ENCODE results near the gene ANO7. TPM values are rescaled to one million over a fixed set of nuclear protein-coding genes. Genes with fewer than 3 reads are reported as not detected.
A peak's percentile ranks its signal among the peaks of the same experiment; 100 is the strongest.

The ANO7 gene
- total RNA-seq, 1 experiment from 2014 or later, result 7.7 TPM

- Mint-ChIP-seq H3K27ac (ENCODE audit: unreplicated experiment) (no peak overlapping the region), H3K9me3 (ENCODE audit: low read depth, unreplicated experiment) (no peaks in the 10 kb centered on the region), H3K27me3 (ENCODE audit: unreplicated experiment) (no peaks in the 10 kb centered on the region), H3K4me3 (ENCODE audit: low read depth, unreplicated experiment) (no peak overlapping the region), H3K4me1 (ENCODE audit: low read depth, unreplicated experiment) (no peaks in the 10 kb centered on the region), H3K36me3 (ENCODE audit: insufficient read depth, unreplicated experiment) (peaks cover 82% of the 10 kb centered on the region)
- CTCF ChIA-PET, result no interaction called here
- intact Hi-C loops (cut with micrococcal nuclease; ENCODE audit: unreplicated experiment), result no loop called here
- no peak for DNase-seq
- TF ChIP-seq, protein P1, sequence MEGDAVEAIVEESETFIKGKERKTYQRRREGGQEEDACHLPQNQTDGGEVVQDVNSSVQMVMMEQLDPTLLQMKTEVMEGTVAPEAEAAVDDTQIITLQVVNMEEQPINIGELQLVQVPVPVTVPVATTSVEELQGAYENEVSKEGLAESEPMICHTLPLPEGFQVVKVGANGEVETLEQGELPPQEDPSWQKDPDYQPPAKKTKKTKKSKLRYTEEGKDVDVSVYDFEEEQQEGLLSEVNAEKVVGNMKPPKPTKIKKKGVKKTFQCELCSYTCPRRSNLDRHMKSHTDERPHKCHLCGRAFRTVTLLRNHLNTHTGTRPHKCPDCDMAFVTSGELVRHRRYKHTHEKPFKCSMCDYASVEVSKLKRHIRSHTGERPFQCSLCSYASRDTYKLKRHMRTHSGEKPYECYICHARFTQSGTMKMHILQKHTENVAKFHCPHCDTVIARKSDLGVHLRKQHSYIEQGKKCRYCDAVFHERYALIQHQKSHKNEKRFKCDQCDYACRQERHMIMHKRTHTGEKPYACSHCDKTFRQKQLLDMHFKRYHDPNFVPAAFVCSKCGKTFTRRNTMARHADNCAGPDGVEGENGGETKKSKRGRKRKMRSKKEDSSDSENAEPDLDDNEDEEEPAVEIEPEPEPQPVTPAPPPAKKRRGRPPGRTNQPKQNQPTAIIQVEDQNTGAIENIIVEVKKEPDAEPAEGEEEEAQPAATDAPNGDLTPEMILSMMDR (IDR thresholded peaks at IDR 0.05; ENCODE audit: unreplicated experiment), result no peak
- TSS peak; percentile 95 for BruUV-seq (replicated peaks)
Observed at GRCh38 chr2:241229563-241230401, 41.3 kb downstream of the ANO7 start.

DNA sequence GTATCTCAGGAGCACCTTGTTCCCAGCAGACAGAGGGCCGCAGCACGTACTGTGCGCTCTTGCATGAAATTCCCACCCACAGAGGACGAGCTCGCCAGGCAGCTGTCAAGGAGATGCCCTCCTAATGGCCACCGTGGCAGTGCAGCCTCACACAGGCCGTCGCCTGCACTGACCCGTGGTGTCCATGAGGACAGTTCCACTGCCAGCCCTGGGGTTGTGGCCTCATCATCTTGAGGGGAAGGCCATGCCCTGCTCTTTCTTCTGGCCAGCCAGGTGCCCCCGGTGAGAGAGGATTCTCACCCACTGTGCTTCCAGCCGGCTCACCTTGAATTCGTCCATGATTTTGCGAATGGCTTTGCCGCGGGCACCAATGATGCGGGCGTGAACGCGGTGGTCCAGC, 42.0 kb downstream of the ANO7 start:
- H3K36me3 Mint-ChIP-seq (ENCODE audit: insufficient read depth, unreplicated experiment), result peaks cover 86% of the 10 kb centered on the region

GRCh38 chr2:241232736-241233575, 44.5 kb downstream of the ANO7 start:
- no peak for DNase-seq
- Mint-ChIP-seq H3K27me3 (ENCODE audit: unreplicated experiment) (no peaks in the 10 kb centered on the region), H3K36me3 (ENCODE audit: insufficient read depth, unreplicated experiment) (peaks cover 78% of the 10 kb centered on the region), H3K4me3 (ENCODE audit: low read depth, unreplicated experiment) (no peak overlapping the region), H3K27ac (ENCODE audit: unreplicated experiment) (no peak overlapping the region), H3K4me1 (ENCODE audit: low read depth, unreplicated experiment) (no peaks in the 10 kb centered on the region), H3K9me3 (ENCODE audit: low read depth, unreplicated experiment) (no peaks in the 10 kb centered on the region)
- intact Hi-C loops (cut with micrococcal nuclease; ENCODE audit: unreplicated experiment), result no loop called here
- no TSS peak for BruUV-seq (replicated peaks)
- TF ChIP-seq, protein P1 (IDR thresholded peaks at IDR 0.05; ENCODE audit: unreplicated experiment), result no peak
- CTCF ChIA-PET, result interaction anchor here (0.6 to 0.7 kb wide), 3 partner anchors 47 to 290 kb away, joined by 3 to 6 read pairs (median 3); no protein-coding TSS in a partner anchor

More for the DNA sequence above, 42.0 kb downstream of the ANO7 start:
- no peak for DNase-seq
- intact Hi-C loops (cut with micrococcal nuclease; ENCODE audit: unreplicated experiment), result no loop called here
- Mint-ChIP-seq H3K4me1 (ENCODE audit: low read depth, unreplicated experiment) (no peaks in the 10 kb centered on the region), H3K4me3 (ENCODE audit: low read depth, unreplicated experiment) (no peak overlapping the region), H3K27ac (ENCODE audit: unreplicated experiment) (no peak overlapping the region), H3K27me3 (ENCODE audit: unreplicated experiment) (no peaks in the 10 kb centered on the region), H3K9me3 (ENCODE audit: low read depth, unreplicated experiment) (no peaks in the 10 kb centered on the region)
- TF ChIP-seq, protein P1 (IDR thresholded peaks at IDR 0.05; ENCODE audit: unreplicated experiment), result no peak
- CTCF ChIA-PET, result no interaction called here
- BruUV-seq (replicated peaks), result no TSS peak

GRCh38 chr2:241234066-241234790, 45.8 kb downstream of the ANO7 start:
- BruUV-seq (replicated peaks), result no TSS peak
- H3K4me3 Mint-ChIP-seq (ENCODE audit: low read depth, unreplicated experiment), result no peak overlapping the region
- DNase-seq, result no peak
- no peaks in the 10 kb centered on the region for H3K4me1 Mint-ChIP-seq (ENCODE audit: low read depth, unreplicated experiment)
- CTCF ChIA-PET, result no interaction called here
- peaks cover 80% of the 10 kb centered on the region for H3K36me3 Mint-ChIP-seq (ENCODE audit: insufficient read depth, unreplicated experiment)
- H3K9me3 Mint-ChIP-seq (ENCODE audit: low read depth, unreplicated experiment), result no peaks in the 10 kb centered on the region
- H3K27ac Mint-ChIP-seq (ENCODE audit: unreplicated experiment), result no peak overlapping the region
- H3K27me3 Mint-ChIP-seq (ENCODE audit: unreplicated experiment), result no peaks in the 10 kb centered on the region
- TF ChIP-seq, protein P1 (IDR thresholded peaks at IDR 0.05; ENCODE audit: unreplicated experiment), result no peak
- intact Hi-C loops (cut with micrococcal nuclease; ENCODE audit: unreplicated experiment), result no loop called here

All from Calu3 (cell line).